GM23248 (cell line): ENCODE results near the gene URM1.

Source experiments
- EZH2 ChIP-seq: fragments of 200-600 bp; sonication (generic); IDR thresholded peaks from 2 replicates; pipeline ENCODE4 v1.6.1; 2018; ENCODE audit warnings: antibody characterized with exemption, mild to moderate bottlenecking; ENCODE audit not compliant: insufficient read depth, poor library complexity, severe bottlenecking
- EZH2phosphoT487 ChIP-seq: fragments of 200-600 bp; sonication (generic); IDR thresholded peaks from 2 replicates; pipeline ENCODE4 v1.6.1; 2018; ENCODE audit warnings: antibody characterized with exemption, moderate library complexity, mild to moderate bottlenecking, low read depth; ENCODE audit not compliant: insufficient read depth

- TF ChIP-seq EZH2 = no peak
- TF ChIP-seq EZH2phosphoT487 = no peak
Measured at GRCh38 chr9:128342971-128343680, 28.0 kb upstream of the URM1 start.
